Tongue (tissue), 2 donors: ENCODE measurements around the gene GPC6. TPM values are rescaled to one million over a fixed set of nuclear protein-coding genes. Genes with fewer than 3 reads are reported as not detected.

Source experiments
- DNase-seq: peaks from one replicate; pipeline ENCODE4 v3.0.0-alpha.2; 2015
- total RNA-seq: library from RNA; depleted of rRNA; stranded (reverse); fragments of >200 nt; gene quantifications from one replicate; pipeline ENCODE4 v1.2.3, GENCODE V29; 2014

Gene GPC6
- total RNA-seq, 1 donor from 2014 or later = 27.0 TPM

GRCh38 chr13:93620181-93620765 lies 393.7 kb downstream of the GPC6 start:
- DNase-seq = peak; percentile 36

- DNase-seq = no peak
Observed at GRCh38 chr13:93621051-93621450, 394.4 kb downstream of the GPC6 start.

- no peak for DNase-seq
Observed at GRCh38 chr13:93621966-93622365, 395.4 kb downstream of the GPC6 start.

- no peak for DNase-seq
Observed at GRCh38 chr13:93624311-93624777, 397.7 kb downstream of the GPC6 start.

- DNase-seq = peak; percentile 43
Observed at GRCh38 chr13:93625536-93625935, 398.9 kb downstream of the GPC6 start.

GRCh38 chr13:93628136-93628797 lies 401.7 kb downstream of the GPC6 start:
- no peak for DNase-seq

- no peak for DNase-seq
Observed at GRCh38 chr13:93635616-93636032, 409.0 kb downstream of the GPC6 start.

GRCh38 chr13:93637852-93638251 lies 411.2 kb downstream of the GPC6 start:
- no peak for DNase-seq

- DNase-seq = no peak
Observed at GRCh38 chr13:93640452-93640851, 413.8 kb downstream of the GPC6 start.

GRCh38 chr13:93646245-93646644 lies 419.6 kb downstream of the GPC6 start:
- peak; percentile 57 for DNase-seq

GRCh38 chr13:93649496-93649895 lies 422.9 kb downstream of the GPC6 start:
- DNase-seq = no peak

GRCh38 chr13:93653776-93654175 lies 427.2 kb downstream of the GPC6 start:
- DNase-seq = no peak

- no peak for DNase-seq
Observed at GRCh38 chr13:93655154-93655553, 428.5 kb downstream of the GPC6 start.

- DNase-seq = no peak
Observed at GRCh38 chr13:93660391-93661063, 433.9 kb downstream of the GPC6 start.

- DNase-seq = peak; percentile 18
Observed at GRCh38 chr13:93670866-93671265, 444.3 kb downstream of the GPC6 start.

- DNase-seq = no peak
Observed at GRCh38 chr13:93672996-93673395, 446.4 kb downstream of the GPC6 start.

- no peak for DNase-seq
Observed at GRCh38 chr13:93673885-93674284, 447.3 kb downstream of the GPC6 start.

GRCh38 chr13:93674337-93674755 lies 447.7 kb downstream of the GPC6 start:
- DNase-seq = no peak

- DNase-seq = no peak
Observed at GRCh38 chr13:93680329-93680728, 453.7 kb downstream of the GPC6 start.

GRCh38 chr13:93685900-93686299 lies 459.3 kb downstream of the GPC6 start:
- no peak for DNase-seq

- DNase-seq = no peak
Observed at GRCh38 chr13:93686399-93686798, 459.8 kb downstream of the GPC6 start.

GRCh38 chr13:93687261-93687660 lies 460.7 kb downstream of the GPC6 start:
- no peak for DNase-seq

GRCh38 chr13:93689333-93689732 lies 462.7 kb downstream of the GPC6 start:
- DNase-seq = no peak

GRCh38 chr13:93690139-93690538 lies 463.5 kb downstream of the GPC6 start:
- DNase-seq = peak; percentile 79
